SK-N-SH treated with all-trans-retinoic acid at 6 μM for 48 hours (cell line): ENCODE measurements around the gene ZNF320.
A peak's percentile ranks its signal among the peaks of the same experiment; 100 is the strongest.
"Not testable (repeated sequence)": the region's sequence is repeated elsewhere in the genome, so short reads cannot be mapped to it uniquely, and the experiment has no call there.

Source experiments
- ATAC-seq: fragments of 200-7000 bp; cut with Tn5 transposase; 3 replicates; pipeline ENCODE4 v1.9.1; 2020; ENCODE audit warnings: mild to moderate bottlenecking, moderate library complexity
- BACH2 ChIP-seq: fragments of 250-450 bp; sonication (Bioruptor Pico); IDR thresholded peaks from 2 replicates; pipeline ENCODE4 v1.9.0; 2021; ENCODE audit warnings: mild to moderate bottlenecking, borderline replicate concordance
- CREB5 ChIP-seq: fragments of 250-450 bp; sonication (Bioruptor Pico); IDR thresholded peaks from 2 replicates; pipeline ENCODE4 v1.5.1; 2020; ENCODE audit warnings: low read depth, mild to moderate bottlenecking, moderate library complexity
- ESRRG ChIP-seq: fragments of 250-450 bp; sonication (Bioruptor Pico); IDR thresholded peaks from 2 replicates; pipeline ENCODE4 v1.6.1; 2021; ENCODE audit warnings: mild to moderate bottlenecking
- PATZ1 ChIP-seq: fragments of 250-450 bp; sonication (Bioruptor Pico); IDR thresholded peaks from 2 replicates; pipeline ENCODE4 v1.8.0; 2020; ENCODE audit warnings: mild to moderate bottlenecking, moderate library complexity, borderline replicate concordance
- TCF4 ChIP-seq: fragments of 250-450 bp; sonication (Bioruptor Pico); IDR thresholded peaks from 2 replicates; pipeline ENCODE4 v1.8.0; 2021; ENCODE audit warnings: mild to moderate bottlenecking, moderate library complexity, borderline replicate concordance
- TSHZ2 ChIP-seq: fragments of 250-450 bp; sonication (Bioruptor Pico); IDR thresholded peaks from 2 replicates; pipeline ENCODE4 v1.5.0; 2020; ENCODE audit warnings: mild to moderate bottlenecking, moderate library complexity
- ZNF70 ChIP-seq: fragments of 450-650 bp; formaldehyde crosslinking; IDR thresholded peaks from 2 replicates; pipeline ENCODE4 v1.5.0; 2020; ENCODE audit warnings: mild to moderate bottlenecking, moderate library complexity
- ZNF8 ChIP-seq: fragments of 450-650 bp; formaldehyde crosslinking; IDR thresholded peaks from 2 replicates; pipeline ENCODE4 v1.5.0; 2020; ENCODE audit warnings: mild to moderate bottlenecking, moderate library complexity

Gene ZNF320

GRCh38 chr19:52889076-52889475 lies 8.4 kb downstream of the ZNF320 start (continued):
- TF ChIP-seq PATZ1 (CRISPR knock-in tag) (no peak), ZNF8 (CRISPR knock-in tag) (no peak), TSHZ2 (no peak), ESRRG (CRISPR knock-in tag) (no peak), ZNF70 (CRISPR knock-in tag) (no peak), TCF4 (CRISPR knock-in tag) (no peak), CREB5 (CRISPR knock-in tag) (no peak)

GRCh38 chr19:52880895-52881389 lies 16.5 kb downstream of the ZNF320 start:
- no peak for TF ChIP-seq TSHZ2
- TF ChIP-seq TCF4 (CRISPR knock-in tag): no peak
- TF ChIP-seq ESRRG (CRISPR knock-in tag): no peak
- ATAC-seq: no peak

DNA sequence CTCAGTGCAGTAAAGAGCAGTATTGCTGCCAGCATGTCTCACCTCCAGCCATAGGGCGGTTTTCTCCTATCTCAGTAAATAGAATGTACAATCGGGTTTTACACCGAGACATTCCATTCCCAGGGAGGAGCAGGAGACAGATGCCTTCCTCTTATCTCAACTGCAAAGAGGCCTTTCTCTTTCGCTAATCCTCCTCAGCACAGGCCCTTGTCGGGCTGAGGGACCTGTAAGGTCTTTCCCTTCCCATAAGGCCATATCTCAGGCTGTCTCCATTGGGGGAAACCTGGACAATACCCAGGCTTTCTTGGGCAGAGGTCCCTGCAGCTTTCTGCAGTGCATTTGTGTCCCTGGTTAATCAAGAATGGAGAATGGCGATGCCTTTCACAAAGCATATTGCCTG lies 24.4 kb downstream of the ZNF320 start:
- not testable (repeated sequence) for ATAC-seq

GRCh38 chr19:52871466-52871865 lies 26.0 kb downstream of the ZNF320 start:
- TF ChIP-seq BACH2: no peak
- no peak for TF ChIP-seq TCF4 (CRISPR knock-in tag)
- ATAC-seq: no peak

DNA sequence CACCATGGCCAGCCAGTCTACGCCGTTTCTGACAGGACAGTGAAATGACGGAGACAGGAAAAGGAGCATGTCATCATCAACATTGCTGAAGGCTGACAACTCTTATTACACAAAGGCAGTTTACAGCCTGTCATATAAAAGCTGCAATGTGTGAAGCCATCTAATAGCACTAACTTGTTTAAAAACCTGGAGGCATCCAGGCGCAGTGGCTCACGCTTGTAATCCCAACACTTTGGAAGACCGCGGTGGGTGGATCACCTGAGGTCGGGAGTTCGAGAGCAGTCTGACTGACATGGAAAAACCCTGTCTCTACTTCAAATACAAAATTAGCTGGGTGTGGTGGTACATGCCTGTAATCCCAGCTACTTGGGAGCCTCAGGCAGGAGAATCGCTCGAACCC lies 29.4 kb downstream of the ZNF320 start:
- ATAC-seq: not testable (repeated sequence)

DNA sequence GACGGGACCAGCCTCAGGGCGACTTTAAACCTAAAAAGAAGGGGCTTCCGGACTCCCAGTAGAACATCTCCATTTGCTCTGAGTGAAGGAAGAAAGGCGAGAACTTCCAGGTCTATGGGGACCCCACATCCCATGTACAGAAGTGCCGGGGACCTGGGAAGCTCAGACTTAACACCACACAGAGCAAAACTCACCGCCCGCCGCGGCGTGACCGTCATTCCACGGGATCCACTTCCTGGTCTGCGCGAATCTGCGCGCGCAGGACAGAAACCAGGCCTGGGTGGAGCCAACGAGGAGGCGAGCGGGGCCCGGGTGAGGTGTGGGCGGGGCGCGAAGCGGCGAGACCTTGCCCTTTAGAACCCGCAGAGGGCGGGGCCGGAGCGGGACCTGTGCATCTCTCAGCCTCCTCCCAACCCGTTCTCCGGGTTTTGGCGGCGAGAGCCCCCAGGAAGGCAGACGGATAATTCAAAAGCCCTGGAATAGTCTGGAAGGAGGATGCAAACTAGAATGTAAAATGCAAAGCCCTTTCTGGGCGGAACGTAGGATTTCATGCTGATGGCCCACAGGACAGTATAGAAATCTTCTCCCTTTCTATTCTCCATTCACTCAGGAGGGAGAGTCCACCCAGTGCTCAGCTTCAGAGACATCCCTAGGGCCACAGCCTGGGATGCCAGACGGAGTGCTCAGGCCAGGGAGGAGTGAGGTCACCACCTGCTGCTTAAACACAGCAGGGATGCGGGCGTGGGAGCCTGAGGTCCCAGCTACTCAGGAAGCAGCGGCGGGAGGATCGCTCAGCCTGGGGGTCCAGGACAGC lies 39.9 kb downstream of the ZNF320 start, which contains the start of gene ZNF468:
ZNF468 (minus strand) TSS at position 242 of the 814 bp plus-strand sequence. CDS start 3,347 bp downstream, outside the sequence.
- ATAC-seq: peak; percentile 100

DNA sequence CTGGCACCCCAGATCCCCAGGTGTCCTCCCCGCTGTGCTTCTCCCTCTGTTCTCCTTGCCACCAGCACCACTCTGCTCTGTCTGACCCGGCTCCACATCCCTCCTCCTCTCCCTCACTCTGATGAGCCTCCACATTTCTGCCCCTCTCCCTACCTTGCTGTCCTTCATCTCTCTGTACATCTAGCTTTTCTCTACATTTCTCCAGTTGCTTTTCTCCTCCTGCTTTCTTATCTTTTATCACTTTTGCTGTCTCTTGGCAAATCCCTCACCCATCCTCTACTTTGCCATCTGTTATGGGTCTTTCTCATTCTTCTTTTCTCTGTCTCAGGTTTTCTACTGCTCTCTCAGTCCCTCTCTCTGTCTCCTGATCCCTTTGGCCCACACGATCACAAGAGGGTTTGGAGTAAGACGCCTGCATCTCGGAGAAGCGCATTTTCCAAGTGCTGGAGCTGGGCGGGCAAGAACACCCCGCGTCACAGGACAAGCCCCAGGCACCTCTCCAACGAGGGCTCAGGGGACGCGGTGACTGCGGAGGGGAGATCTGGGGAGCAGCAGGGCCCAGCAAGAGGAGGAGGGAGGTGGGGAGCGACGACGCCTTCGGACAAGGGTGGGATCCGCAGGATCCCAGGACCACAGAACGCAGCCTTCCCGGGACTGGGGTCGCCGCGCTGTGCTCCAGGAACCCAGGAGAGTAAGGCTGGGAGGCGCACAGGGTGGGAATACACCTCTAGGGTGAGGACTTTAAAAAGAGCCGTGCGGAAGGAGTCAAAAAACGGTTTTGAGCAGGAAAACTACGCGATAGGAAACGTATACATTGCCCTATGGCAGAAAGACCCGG lies 40.7 kb downstream of the ZNF320 start:
- ATAC-seq: peak; percentile 68
